Smooth muscle cell (in vitro differentiated cells): ENCODE data around the gene ZG16. TPM values are rescaled to one million over a fixed set of nuclear protein-coding genes. Genes with fewer than 3 reads are reported as not detected.
A peak's percentile ranks its signal among the peaks of the same experiment; 100 is the strongest.
"Not testable (repeated sequence)": the region's sequence is repeated elsewhere in the genome, so short reads cannot be mapped to it uniquely, and the experiment has no call there.

Source experiments
- DNase-seq: peaks from one replicate; lab custom pipeline; 2025; ENCODE audit not compliant: unreplicated experiment; lab: John Stamatoyannopoulos, UW
- H2AFZ ChIP-seq: fragments of 200-600 bp; sonication (generic); 2 replicates; pipeline ENCODE4 v1.6.0; 2016; ENCODE audit warnings: antibody characterized with exemption, low read depth, mild to moderate bottlenecking
- H3F3A ChIP-seq: fragments of 200-600 bp; sonication (generic); 2 replicates; pipeline ENCODE4 v1.6.0; 2017; ENCODE audit warnings: antibody characterized with exemption, low read depth
- H3K27ac ChIP-seq: fragments of 200-600 bp; sonication (generic); 2 replicates; pipeline ENCODE4 v1.5.1; 2016; ENCODE audit warnings: low read depth, mild to moderate bottlenecking
- H3K27me3 ChIP-seq: fragments of 200-600 bp; sonication (generic); 2 replicates; pipeline ENCODE4 v1.6.1; 2016; ENCODE audit warnings: low read depth, mild to moderate bottlenecking
- H3K36me3 ChIP-seq: fragments of 200-600 bp; sonication (generic); 2 replicates; pipeline ENCODE4 v1.5.1; 2016; ENCODE audit warnings: low read depth
- H3K4me1 ChIP-seq: fragments of 200-600 bp; sonication (generic); 2 replicates; pipeline ENCODE4 v1.5.1; 2016; ENCODE audit warnings: low read depth
- H3K4me2 ChIP-seq: fragments of 200-600 bp; sonication (generic); 2 replicates; pipeline ENCODE4 v1.6.0; 2016; ENCODE audit warnings: mild to moderate bottlenecking
- H3K4me3 ChIP-seq: fragments of 200-600 bp; sonication (generic); 2 replicates; pipeline ENCODE4 v1.5.1; 2016; ENCODE audit warnings: mild to moderate bottlenecking
- H3K79me2 ChIP-seq: fragments of 200-600 bp; sonication (generic); 2 replicates; pipeline ENCODE4 v1.6.0; 2016; ENCODE audit warnings: low read depth, mild to moderate bottlenecking
- H3K9ac ChIP-seq: fragments of 200-600 bp; sonication (generic); 2 replicates; pipeline ENCODE4 v1.6.0; 2016; ENCODE audit warnings: low read depth
- H3K9me3 ChIP-seq: fragments of 200-600 bp; sonication (generic); replicated peaks from 2 replicates; pipeline ENCODE4 v1.5.1; 2016; ENCODE audit warnings: low read depth
- H4K20me1 ChIP-seq: fragments of 200-600 bp; sonication (generic); 2 replicates; pipeline ENCODE4 v1.6.0; 2016; ENCODE audit warnings: low read depth
- CTCF ChIP-seq: fragments of 200-600 bp; sonication (generic); IDR thresholded peaks from 2 replicates; pipeline ENCODE4 v1.5.1; 2017; ENCODE audit warnings: borderline replicate concordance, mild to moderate bottlenecking, antibody characterized with exemption; ENCODE audit not compliant: insufficient read depth, poor library complexity, severe bottlenecking
- WGBS: methylation state at CpG from one replicate; pipeline ENCODE4 v1.1.7; 2016; ENCODE audit warnings: low lambda C conversion rate; 5-methylcytosine and 5-hydroxymethylcytosine counted together
- polyA plus RNA-seq: library from polyadenylated mRNA; unstranded; fragments of >200 nt; fragmentation: Nextera tagmentation; extraction: Ambion mirVana; gene quantifications from 2 replicates; pipeline ENCODE4 v1.2.1, GENCODE V29; 2016
- total RNA-seq: library from RNA; depleted of rRNA; stranded (reverse); fragments of >200 nt; gene quantifications from 2 replicates; pipeline ENCODE4 v1.2.3, GENCODE V29; 2014

The ZG16 gene
- not detected in 2 replicates for total RNA-seq
- not detected in 2 replicates for polyA plus RNA-seq

- H2AFZ ChIP-seq = no peak within 1 kb of the TSS
- no peak within 1 kb of the TSS for H3K4me2 ChIP-seq
- no peaks in the 10 kb centered on the region for H4K20me1 ChIP-seq
- no peak within 1 kb of the TSS for H3K4me3 ChIP-seq
- TF ChIP-seq CTCF = no peak
- WGBS = 79% methylated on average over 10 of the region's 10 CpGs
- no peak for DNase-seq
- H3K27ac ChIP-seq = no peak within 1 kb of the TSS
- H3K4me1 ChIP-seq = no peaks in the 10 kb centered on the region
- H3K9ac ChIP-seq = no peak within 1 kb of the TSS
- no peaks in the 10 kb centered on the region for H3F3A ChIP-seq
- no peaks in the 10 kb centered on the region for H3K27me3 ChIP-seq
- H3K79me2 ChIP-seq = no peaks in the 10 kb centered on the region
- H3K36me3 ChIP-seq = no peaks in the 10 kb centered on the region
- H3K9me3 ChIP-seq = no peaks in the 10 kb centered on the region
Measured at GRCh38 chr16:29777576-29778350, at the start of gene ZG16. TSS of gene ZG16 (plus strand) at chr16:29778256. CDS start at chr16:29779267, 1,011 bp downstream.

GRCh38 chr16:29729116-29729521 is 48.9 kb upstream of the ZG16 start:
- H3K36me3 ChIP-seq = no peaks in the 10 kb centered on the region
- H3K9ac ChIP-seq = no peak overlapping the region
- no peak overlapping the region for H3K4me3 ChIP-seq
- H3F3A ChIP-seq = no peaks in the 10 kb centered on the region
- peak; percentile 55 for TF ChIP-seq CTCF
- DNase-seq = no peak
- WGBS = 58% methylated on average over 6 of the region's 6 CpGs
- no peaks in the 10 kb centered on the region for H3K27me3 ChIP-seq
- peak overlapping the region; percentile 61 for H3K4me2 ChIP-seq
- no peaks in the 10 kb centered on the region for H3K4me1 ChIP-seq
- peak overlapping the region; percentile 89 for H2AFZ ChIP-seq
- no peaks in the 10 kb centered on the region for H4K20me1 ChIP-seq
- no peaks in the 10 kb centered on the region for H3K9me3 ChIP-seq
- no peaks in the 10 kb centered on the region for H3K79me2 ChIP-seq
- H3K27ac ChIP-seq = no peak overlapping the region

DNA sequence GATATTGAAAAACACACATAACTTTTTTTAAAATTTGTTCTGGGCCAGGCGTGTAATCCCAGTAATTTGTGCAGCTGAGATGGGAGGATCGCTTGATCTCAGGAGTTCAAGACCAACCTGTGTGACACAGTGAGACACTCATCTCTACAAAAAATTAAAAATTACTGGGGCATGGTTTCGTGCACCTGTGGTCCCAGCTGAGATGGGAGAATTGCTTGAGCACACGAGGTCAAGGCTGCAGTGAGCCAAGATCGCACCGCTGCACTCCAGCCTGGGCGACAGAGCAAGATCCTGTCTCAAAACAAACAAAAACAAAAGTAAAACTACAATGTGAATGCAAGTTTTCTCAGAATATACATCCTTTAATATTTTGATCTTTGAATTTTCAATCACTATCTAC is 47.4 kb upstream of the ZG16 start:
- H3K9ac ChIP-seq = no peak overlapping the region
- H3K4me2 ChIP-seq = no peak overlapping the region
- no peaks in the 10 kb centered on the region for H3F3A ChIP-seq
- H4K20me1 ChIP-seq = no peaks in the 10 kb centered on the region
- WGBS = 96% methylated on average over 7 of the region's 7 CpGs
- no peak overlapping the region for H3K27ac ChIP-seq
- no peaks in the 10 kb centered on the region for H3K9me3 ChIP-seq
- no peak for TF ChIP-seq CTCF
- H3K79me2 ChIP-seq = no peaks in the 10 kb centered on the region
- no peaks in the 10 kb centered on the region for H3K27me3 ChIP-seq
- no peak overlapping the region for H2AFZ ChIP-seq
- no peak for DNase-seq
- H3K4me3 ChIP-seq = no peak overlapping the region
- no peaks in the 10 kb centered on the region for H3K36me3 ChIP-seq
- no peaks in the 10 kb centered on the region for H3K4me1 ChIP-seq

GRCh38 chr16:29731768-29732601 is 46.1 kb upstream of the ZG16 start:
- WGBS = 94% methylated on average over 13 of the region's 13 CpGs
- H3K27ac ChIP-seq, H3K4me3 ChIP-seq, H3K27me3 ChIP-seq, H3K36me3 ChIP-seq, H3K4me2 ChIP-seq, H3K4me1 ChIP-seq, H3F3A ChIP-seq, H4K20me1 ChIP-seq, H3K79me2 ChIP-seq, H2AFZ ChIP-seq, H3K9me3 ChIP-seq, H3K9ac ChIP-seq, DNase-seq: not testable (repeated sequence)
